HT1080 (cell line): Measurements from ENCODE around the gene YES1. TPM values are rescaled to one million over a fixed set of nuclear protein-coding genes. Genes with fewer than 3 reads are reported as not detected.
A peak's percentile ranks its signal among the peaks of the same experiment; 100 is the strongest.
"Not testable (repeated sequence)": the region's sequence is repeated elsewhere in the genome, so short reads cannot be mapped to it uniquely, and the experiment has no call there.

Source experiments
- DNase-seq: peaks from one replicate; pipeline ENCODE4 v3.0.0-alpha.2; 2015; ENCODE audit warnings: low read depth
- small RNA-seq: library from RNA; depleted of rRNA; stranded (forward); fragments of <200 nt; gene quantifications from one replicate; pipeline ENCODE3, GENCODE V24; 2014
- total RNA-seq: library from RNA; depleted of rRNA; stranded (reverse); fragments of >200 nt; shearing (Covaris generic); gene quantifications from 2 replicates; pipeline ENCODE4 v1.2.3, GENCODE V29; 2014; rRNA removed

Gene YES1
- total RNA-seq, 1 experiment from 2014 or later, result 33.8 TPM

DNA sequence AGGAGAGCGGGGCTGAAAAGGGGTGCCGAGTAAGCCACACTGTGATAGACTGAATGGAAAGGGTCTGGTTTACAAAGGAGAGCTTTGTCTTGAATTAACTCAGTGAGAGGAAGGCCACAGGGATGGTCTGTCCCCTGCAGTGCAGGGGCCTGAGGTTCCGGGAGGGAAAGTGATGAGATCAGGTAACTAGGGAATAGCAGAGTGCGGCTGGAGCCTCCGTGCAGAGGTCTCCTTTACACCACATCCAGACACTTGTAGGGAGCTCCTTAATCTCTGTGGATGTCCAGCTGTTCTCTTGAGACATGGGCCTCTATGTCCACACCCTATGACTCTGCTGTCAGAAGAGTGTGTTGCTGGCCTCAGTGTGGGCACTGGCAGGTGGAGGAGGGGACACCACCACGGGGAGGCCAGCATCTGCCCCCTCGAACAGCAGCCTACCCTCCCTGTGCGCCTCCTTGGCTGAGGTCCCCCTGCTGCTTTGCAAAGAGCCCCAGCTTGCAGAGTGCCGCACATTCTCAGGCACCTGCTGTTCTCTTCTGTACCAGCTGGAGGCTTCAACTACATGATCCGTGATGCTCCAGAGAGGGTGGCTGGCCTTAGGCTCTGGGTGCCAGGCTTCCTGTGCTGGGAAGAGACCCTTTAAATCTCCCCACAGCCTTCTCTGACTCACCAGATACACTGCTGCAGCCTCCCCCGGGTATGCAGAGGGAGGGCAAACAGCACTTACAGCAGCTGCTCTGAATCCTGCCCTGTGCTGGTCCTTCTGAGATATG is 125.5 kb downstream of the YES1 start:
- peak; percentile 59 for DNase-seq

DNA sequence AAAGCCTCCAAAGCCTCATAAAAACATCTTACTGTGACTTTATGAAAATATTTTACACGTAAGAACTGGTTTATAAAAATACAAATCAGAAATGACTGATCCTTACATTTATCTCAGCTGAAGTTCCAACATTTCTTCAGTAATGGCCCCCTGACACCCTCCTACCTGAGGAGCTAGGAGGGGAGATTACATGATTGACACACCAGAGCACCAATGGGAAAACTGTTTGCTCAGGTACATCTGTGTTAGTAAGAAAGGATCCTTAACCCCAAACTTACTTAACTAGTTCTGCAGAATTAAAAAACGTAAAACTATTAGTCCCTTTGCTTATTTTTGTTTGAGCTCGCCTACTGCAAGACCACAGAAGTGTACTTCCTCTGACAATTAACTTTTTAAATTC is 126.6 kb downstream of the YES1 start:
- DNase-seq, result no peak

DNA sequence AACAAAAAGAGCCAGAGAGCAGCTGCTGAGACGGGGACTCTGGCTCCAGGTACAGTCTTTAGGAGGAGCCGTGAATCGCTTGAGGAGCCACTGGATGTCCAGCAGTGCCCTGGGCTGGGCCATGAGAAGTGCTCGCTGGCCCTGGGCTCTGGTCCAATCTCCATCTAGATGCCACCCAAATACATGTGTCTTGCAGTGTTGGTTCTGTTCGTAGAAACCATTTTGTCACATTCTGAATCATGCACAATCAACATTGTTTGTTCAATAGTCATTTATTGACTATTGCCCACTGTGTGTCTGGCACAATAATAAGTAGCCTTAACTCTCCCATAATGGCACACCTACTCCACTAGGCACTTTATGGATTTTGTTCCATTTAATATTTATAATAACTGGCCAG is 128.5 kb downstream of the YES1 start:
- DNase-seq, result no peak

DNA sequence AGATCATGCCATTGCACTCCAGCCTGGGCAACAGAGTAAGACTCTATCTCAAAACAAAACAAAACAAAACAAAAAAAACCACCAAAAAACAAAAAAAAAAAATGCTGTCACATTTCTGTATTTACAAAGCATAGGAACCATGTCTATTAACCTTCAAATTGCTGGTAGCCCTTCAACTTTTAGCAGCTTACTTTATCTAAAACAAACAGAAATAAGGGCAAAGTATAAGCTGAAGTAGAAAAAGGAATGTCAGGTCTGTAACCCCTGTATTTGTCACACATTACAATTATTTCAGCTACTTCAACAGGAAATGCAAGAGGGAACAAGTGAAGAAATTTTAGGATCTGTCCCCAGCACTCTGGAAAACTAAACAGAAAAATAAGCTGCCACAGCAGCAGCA is 129.2 kb downstream of the YES1 start:
- DNase-seq, result no peak

DNA sequence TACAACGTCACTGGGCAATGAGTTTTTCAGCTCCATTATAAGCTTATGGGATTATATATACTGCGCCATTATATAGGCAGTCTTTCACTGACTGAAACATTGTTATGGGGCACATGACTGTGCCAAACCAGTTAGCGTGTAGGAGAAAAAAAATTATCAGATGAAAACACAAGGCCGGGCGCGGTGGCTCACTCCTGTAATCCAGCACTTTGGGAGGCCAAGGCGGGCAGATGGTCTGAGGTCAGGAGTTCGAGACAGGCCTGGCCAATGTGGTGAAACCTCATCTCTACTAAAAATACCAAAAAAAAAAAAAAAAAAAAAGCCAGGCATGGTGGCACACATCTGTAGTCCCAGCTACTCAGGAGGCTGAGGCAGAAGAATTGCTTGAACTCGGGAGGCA is 129.6 kb downstream of the YES1 start:
- not testable (repeated sequence) for DNase-seq

DNA sequence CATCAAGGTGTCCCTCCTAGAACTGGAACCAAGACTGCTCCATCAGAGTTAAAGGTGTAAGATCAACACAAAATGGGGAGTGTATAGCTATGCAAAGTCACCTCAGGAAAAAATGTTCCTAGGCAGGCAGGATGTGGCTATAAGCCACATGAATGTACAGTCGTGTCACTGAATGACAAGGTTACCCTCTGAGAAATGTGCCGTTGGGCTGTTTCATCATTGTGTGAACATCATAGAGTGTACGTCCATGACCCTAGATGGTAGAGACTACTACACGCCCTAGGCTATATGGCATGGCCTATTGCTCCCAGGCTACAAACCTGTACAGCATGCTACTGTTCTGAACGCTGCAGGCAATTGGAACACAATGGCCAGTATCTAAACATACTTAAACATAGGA is 130.1 kb downstream of the YES1 start:
- no peak for DNase-seq

DNA sequence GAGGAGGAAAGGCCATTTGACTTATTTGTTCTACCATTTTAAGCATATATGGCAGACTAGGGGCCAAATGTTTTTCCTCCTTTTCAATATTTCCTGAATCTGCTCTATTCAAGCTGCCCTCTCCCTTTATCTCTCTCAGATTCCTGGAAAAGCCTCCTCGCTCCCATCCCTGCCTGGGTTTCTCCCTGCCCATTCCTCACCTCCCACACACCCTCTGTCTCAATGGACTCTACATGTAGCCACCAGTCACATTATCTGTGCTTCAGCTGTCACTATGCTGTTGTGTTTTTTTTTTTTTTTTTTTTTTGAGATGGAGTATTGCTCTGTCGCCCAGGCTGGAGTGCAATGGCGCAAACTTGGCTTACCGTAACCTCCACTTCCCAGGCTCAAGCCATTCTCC is 131.7 kb downstream of the YES1 start:
- no peak for DNase-seq

DNA sequence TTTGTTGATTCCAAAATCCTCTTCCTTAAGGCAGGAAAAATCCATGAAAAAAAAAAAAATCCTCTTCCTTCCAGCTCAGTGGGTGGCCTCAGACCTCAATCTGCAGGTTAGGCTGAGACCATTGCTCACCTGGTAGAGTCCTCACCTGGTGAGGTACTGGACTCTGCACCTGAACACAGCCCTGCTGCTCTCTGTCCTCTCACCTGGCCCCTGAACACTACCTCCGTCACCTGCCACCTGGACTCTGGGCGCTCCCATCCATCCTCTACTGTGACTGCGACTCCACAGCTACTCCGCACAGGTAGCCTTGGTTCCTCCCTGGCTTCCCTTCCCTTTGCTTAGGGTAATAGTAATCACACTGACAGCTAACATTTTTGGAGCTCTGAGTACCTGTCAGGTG is 132.5 kb downstream of the YES1 start:
- no peak for DNase-seq

DNA sequence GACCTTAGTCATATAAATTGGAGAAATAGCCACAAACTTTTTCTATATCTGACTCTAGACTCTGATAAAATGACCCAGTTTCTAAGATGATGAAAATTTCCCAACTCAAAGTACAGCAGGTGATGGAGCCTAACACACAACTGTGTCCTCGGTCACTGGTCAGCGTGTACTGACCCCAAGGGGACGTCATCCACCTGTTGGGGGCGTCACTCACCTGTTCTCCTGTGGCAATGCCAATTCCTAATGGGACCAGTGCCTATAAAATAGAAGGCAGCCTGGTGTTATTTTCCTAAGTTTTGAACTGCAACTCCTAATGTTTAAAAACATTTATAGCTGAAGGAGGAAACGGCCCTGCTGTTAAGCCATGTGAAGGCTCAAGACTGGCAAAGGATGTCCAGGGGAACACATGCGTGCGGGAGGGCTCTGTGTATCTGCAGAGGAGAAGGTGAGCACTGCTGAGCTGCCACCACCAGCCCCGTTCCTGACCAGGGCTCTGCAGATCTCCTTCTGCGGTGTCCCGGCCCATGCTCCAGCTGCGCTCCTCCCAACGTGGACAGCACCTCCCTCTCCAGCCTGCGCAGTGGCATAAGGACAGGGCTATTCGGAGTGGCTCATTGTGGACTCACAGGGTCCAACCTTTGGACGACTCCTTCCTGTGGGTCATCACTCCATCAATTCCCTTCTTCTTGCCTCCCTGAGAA is 133.4 kb downstream of the YES1 start:
- no peak for DNase-seq

DNA sequence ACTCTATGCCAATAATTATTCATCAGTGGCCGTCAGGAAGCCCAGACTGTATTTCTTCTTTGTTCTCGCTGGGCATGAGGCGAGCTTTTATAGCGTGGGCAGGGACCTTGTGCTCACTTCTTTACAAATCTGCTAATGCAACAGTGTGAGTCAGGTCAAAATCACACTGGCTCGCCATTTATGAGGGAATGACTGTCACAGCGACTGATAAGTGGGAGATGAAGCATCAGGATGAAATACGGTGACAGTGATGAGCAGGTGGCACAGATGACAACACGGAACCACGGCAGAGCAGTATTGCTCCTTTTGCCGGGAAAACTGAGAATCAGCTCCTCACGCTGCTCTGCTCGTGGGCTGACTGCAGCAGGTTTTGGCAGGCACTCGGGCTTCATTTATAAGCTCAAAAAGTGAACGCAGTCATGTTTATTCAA is 134.1 kb downstream of the YES1 start:
- no peak for DNase-seq

DNA sequence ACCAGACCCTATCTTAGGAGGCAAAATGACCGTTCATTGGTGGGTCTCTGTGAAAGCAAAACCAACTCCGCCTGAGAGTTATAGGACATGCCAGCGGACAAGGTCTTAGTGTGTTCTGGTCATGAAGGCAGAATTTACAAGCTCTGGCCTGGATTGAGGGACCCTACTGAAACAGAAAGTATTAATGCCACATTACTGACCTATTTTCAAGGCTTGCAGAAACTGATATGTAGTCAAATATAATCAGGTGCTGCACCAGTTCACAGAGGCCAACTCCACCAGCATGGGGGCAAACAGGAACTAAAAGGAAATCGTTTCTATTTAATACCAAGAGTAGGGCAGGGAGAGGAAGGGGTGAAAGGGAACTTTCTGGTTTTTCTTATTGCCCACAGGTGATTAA is 134.9 kb downstream of the YES1 start:
- no peak for DNase-seq

DNA sequence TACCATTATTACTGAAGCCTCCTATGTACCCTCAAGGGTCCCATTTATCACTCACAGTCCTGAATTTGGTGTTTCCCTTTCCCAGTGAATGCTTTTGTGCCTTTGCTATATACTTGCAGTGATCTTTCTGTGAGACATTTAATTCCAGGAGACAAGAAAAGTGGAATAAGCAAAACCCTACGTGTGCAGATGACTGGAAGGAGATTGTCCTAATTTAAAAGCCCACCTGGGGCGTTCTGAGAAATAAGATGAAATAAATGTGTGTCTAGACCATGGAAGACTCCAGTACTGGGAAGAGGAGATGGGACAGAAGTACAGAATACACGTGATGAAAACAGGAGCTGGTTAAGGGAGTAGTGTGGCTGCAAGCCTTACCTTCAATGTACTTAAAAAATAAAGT is 135.3 kb downstream of the YES1 start:
- DNase-seq, result no peak

DNA sequence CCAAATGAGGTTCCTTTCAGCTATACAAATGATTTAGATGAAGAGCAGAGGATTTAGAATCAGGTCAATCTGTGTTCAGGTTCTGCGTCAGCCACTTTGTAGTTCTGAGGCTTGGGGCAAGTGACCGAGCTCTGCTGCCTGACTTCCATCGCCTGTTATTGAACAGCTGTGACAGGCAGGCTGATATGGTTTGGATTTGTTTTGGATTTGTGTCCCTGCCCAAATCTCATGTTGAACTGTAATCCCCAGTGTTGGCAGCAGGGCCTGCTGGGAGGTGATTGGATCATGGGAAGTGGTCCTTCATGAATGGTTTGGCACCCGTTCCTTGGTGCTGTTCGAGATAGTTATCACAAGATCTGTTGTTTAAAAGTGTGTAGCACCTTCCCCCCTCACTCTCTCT is 136.0 kb downstream of the YES1 start:
- DNase-seq, result no peak

DNA sequence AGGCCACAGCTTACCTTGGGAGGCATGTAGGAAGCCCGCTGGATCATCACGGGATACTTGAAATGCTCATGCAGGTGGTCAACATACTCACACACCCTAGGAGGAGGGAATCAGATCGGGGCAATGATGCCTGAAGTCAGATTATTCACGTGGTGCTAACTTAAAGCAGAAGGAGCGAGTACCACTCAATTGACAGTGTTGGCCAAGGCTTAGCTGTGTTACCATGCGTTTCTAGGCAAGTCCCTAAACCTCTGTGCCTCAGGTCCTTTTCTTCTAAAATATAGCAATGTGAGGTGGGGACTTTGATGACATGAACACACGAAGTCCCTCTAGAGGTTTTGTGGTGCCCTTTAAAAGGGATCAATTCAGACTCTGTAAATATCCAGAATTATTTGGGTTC is 136.7 kb downstream of the YES1 start:
- no peak for DNase-seq

DNA sequence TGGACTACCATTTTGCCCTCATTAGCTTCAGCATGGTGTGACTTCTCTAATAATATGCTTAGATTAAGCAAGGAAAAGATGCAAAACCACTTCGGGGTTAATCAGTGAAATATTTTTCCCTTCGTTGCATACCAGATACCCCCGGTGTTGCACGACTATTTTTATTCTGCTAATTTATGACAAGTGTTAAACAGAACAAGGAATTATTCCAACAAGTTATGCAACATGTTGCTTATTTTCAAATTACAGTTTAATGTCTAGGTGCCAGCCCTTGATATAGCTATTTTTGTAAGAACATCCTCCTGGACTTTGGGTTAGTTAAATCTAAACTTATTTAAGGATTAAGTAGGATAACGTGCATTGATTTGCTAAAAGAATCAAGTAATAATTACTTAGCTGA is 138.3 kb downstream of the YES1 start:
- no peak for DNase-seq

DNA sequence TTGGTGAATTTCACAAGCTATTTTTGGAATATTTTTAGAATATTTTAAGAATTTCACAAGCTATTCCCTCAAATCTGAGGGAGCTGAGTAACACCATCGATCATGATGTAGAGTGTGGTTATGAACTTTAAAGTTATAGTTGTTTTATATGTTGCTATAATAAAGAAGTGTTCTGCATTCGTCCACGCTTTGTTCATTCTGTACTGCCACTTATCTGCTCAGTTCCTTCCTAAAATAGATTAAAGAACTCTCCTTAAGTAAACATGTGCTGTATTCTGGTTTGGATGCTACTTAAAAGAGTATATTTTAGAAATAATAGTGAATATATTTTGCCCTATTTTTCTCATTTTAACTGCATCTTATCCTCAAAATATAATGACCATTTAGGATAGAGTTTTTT is 138.7 kb downstream of the YES1 start:
- DNase-seq, result no peak

Small RNA genes lying within 50 kb of the gene (small RNA-seq; reads per million reads assigned to genes)
- gene BOLA2P1 (not detected), gene RNU1-109P (not detected)

Other genes starting within 250 kb of the YES1 start
- gene CETN1, start 231.9 kb downstream of the YES1 start, total RNA-seq, result not detected in 2 replicates
- gene CLUL1, start 215.3 kb downstream of the YES1 start, total RNA-seq, result not detected in 2 replicates
- 59.2 and 135 TPM in 2 replicates for gene TYMS, start 154.6 kb downstream of the YES1 start, total RNA-seq
- 10.0 and 11.0 TPM in 2 replicates for gene ENOSF1, start 99.6 kb downstream of the YES1 start, total RNA-seq
- not detected in 2 replicates for gene ADCYAP1, start 92.6 kb upstream of the YES1 start, total RNA-seq